K562 (cell line): ENCODE results near the gene FBXO22. TPM values are rescaled to one million over a fixed set of nuclear protein-coding genes. Genes with fewer than 3 reads are reported as not detected.
A peak's percentile ranks its signal among the peaks of the same experiment; 100 is the strongest.

ENCODE experiments used
- ATAC-seq: fragments of 200-7000 bp; cut with Tn5 transposase; 3 replicates; pipeline ENCODE4 v1.9.1; 2020; ENCODE audit warnings: moderate library complexity
- BruUV-seq: library from RNA; stranded (reverse); fragments of 400-500 nt; replicated peaks from 2 replicates; lab custom pipeline; 2021; lab: Mats Ljungman, UMichigan
- CTCF ChIA-PET: fragments of 300-600 bp; formaldehyde crosslinking; extraction: SDS; loops from one replicate; lab custom pipeline; 2021; ENCODE audit warnings: low intra/inter-chr PET ratio; lab: Yijun Ruan, JAX
- POLR2A ChIA-PET: fragments of 300-600, 350-650 bp; sonication (Branson Sonifier 250); formaldehyde crosslinking; extraction: SDS; loops from one replicate; lab custom pipeline; 2021; ENCODE audit warnings: antibody characterized with exemption, inconsistent platforms; lab: Yijun Ruan, JAX
- DNase-seq, 4 experiments: peaks; one replicate each; pipeline versions ENCODE4 v3.0.0 to v3.0.0-alpha.2; 2011 to 2018; ENCODE audit warnings: low spot score in 3 of 4, mixed read lengths in 3 of 4; ENCODE audit errors: extremely low read depth in 1 of 4
- FAIRE-seq: peaks from 2 replicates; lab custom pipeline; 2011; peaks lifted over from hg19 to GRCh38; lab: Jason Lieb, UNC
- H2AFZ ChIP-seq: 2 replicates; pipeline ENCODE4 v1.6.0; 2011; ENCODE audit warnings: low read depth, low read length, control low read depth, inconsistent platforms
- H3K27ac ChIP-seq: fragments of 200-600 bp; 3 replicates; pipeline ENCODE4 v1.8.0; 2011; ENCODE audit warnings: low read depth, mild to moderate bottlenecking, control low read depth, inconsistent platforms, low read length, moderate library complexity, mixed read lengths; ENCODE audit errors: extremely low read depth
- H3K27me3 ChIP-seq, 2 experiments: fragments of 300-600 bp in 1 of 2; 2 replicates in 1 of 2; 3 replicates in 1 of 2; pipeline versions ENCODE4 v1.6.0 to v1.8.0; 2011; ENCODE audit warnings: inconsistent platforms in 2 of 2, low read length in 2 of 2, mild to moderate bottlenecking in 1 of 2, mixed read lengths in 1 of 2, moderate library complexity in 1 of 2; ENCODE audit not compliant: control insufficient read depth in 2 of 2, insufficient read depth in 2 of 2
- H3K36me3 ChIP-seq: fragments of 300-600 bp; 3 replicates; pipeline ENCODE4 v1.8.0; 2011; ENCODE audit warnings: mild to moderate bottlenecking, low read length, inconsistent platforms; ENCODE audit not compliant: control insufficient read depth, insufficient read depth
- H3K4me1 ChIP-seq, 2 experiments: fragments of 200-600 bp in 1 of 2; replicated peaks in 1 of 2; 2 replicates in 1 of 2; 3 replicates in 1 of 2; pipeline versions ENCODE4 v1.5.1 to v1.8.0; 2011; ENCODE audit warnings: inconsistent platforms in 2 of 2, low read length in 2 of 2, mild to moderate bottlenecking in 1 of 2, mixed read lengths in 1 of 2, moderate library complexity in 1 of 2; ENCODE audit not compliant: control insufficient read depth in 2 of 2, insufficient read depth in 2 of 2
- H3K4me2 ChIP-seq: 2 replicates; pipeline ENCODE4 v1.6.1; 2011; ENCODE audit warnings: low read length, control low read depth, inconsistent platforms, mixed read lengths; ENCODE audit not compliant: insufficient read depth
- H3K4me3 ChIP-seq: fragments of 200-600 bp; sonication (generic), shearing (Covaris generic); 2 replicates; pipeline ENCODE4 v1.5.1; 2016; ENCODE audit warnings: control low read depth, inconsistent platforms
- H3K79me2 ChIP-seq: fragments of 200-600 bp; 3 replicates; pipeline ENCODE4 v1.8.0; 2011; ENCODE audit warnings: low read length, inconsistent platforms; ENCODE audit not compliant: control insufficient read depth, insufficient read depth
- H3K9ac ChIP-seq, 2 experiments: 2 replicates each; pipeline versions ENCODE4 v1.6.0 to v1.6.1; 2011; ENCODE audit warnings: low read depth in 2 of 2, low read length in 2 of 2, control low read depth in 1 of 2, inconsistent platforms in 1 of 2, mild to moderate bottlenecking in 1 of 2, mixed read lengths in 1 of 2; ENCODE audit not compliant: insufficient read depth in 1 of 2
- H3K9me1 ChIP-seq: one replicate; pipeline ENCODE4 v1.6.0; 2011; ENCODE audit warnings: inconsistent platforms, mild to moderate bottlenecking, low read length, moderate library complexity; ENCODE audit not compliant: control insufficient read depth, insufficient read depth
- H3K9me3 ChIP-seq: replicated peaks from 2 replicates; pipeline ENCODE4 v1.5.1; 2011; ENCODE audit warnings: low read depth, low read length, inconsistent platforms; ENCODE audit not compliant: control insufficient read depth, insufficient read depth
- H4K20me1 ChIP-seq: replicated peaks from 2 replicates; pipeline ENCODE4 v1.6.1; 2011; ENCODE audit warnings: low read length, inconsistent platforms, mixed read lengths; ENCODE audit not compliant: control insufficient read depth, insufficient read depth
- C11orf30 ChIP-seq: fragments of 450-650 bp; IDR thresholded peaks from 2 replicates; pipeline ENCODE4 v1.6.1; 2016; ENCODE audit warnings: low read depth, mild to moderate bottlenecking
- CCNT2 ChIP-seq: IDR thresholded peaks from 2 replicates; pipeline ENCODE4 v1.6.1; 2011; ENCODE audit warnings: borderline replicate concordance, low read depth, mild to moderate bottlenecking, moderate library complexity, mixed read lengths, low read length; ENCODE audit not compliant: insufficient read length; ENCODE audit errors: extremely low read depth
- EZH2 ChIP-seq: IDR thresholded peaks from 2 replicates; pipeline ENCODE4 v1.6.1; 2012; ENCODE audit warnings: low read depth, mild to moderate bottlenecking, inconsistent platforms, low read length, borderline replicate concordance
- IRF2 ChIP-seq: sonication (generic); formaldehyde crosslinking; IDR thresholded peaks from 2 replicates; pipeline ENCODE4 v1.8.1; 2022; ENCODE audit warnings: mild to moderate bottlenecking, missing genetic modification reagents
- MAFG ChIP-seq: fragments of 450-650 bp; conservative IDR thresholded peaks from 2 replicates; pipeline ENCODE4 v1.6.1; 2016; ENCODE audit warnings: missing genetic modification characterization, missing compliant biosample characterization
- NFE2 ChIP-seq: IDR thresholded peaks from 2 replicates; pipeline ENCODE4 v1.6.1; 2014; ENCODE audit warnings: antibody characterized with exemption, low read depth
- NFE2L1 ChIP-seq: fragments of 450-650 bp; IDR thresholded peaks from 2 replicates; pipeline ENCODE4 v1.6.1; 2016; ENCODE audit warnings: missing genetic modification characterization, low read depth, mild to moderate bottlenecking, missing compliant biosample characterization, moderate library complexity, borderline replicate concordance
- ZNF134 ChIP-seq: fragments of 250-450 bp; sonication (Bioruptor Pico); conservative IDR thresholded peaks from 2 replicates; pipeline ENCODE4 v1.4.0; 2020
- ZNF184 ChIP-seq: sonication (generic); formaldehyde crosslinking; IDR thresholded peaks from 2 replicates; pipeline ENCODE4 v1.5.0; 2020; ENCODE audit warnings: missing genetic modification reagents
- ZNF316 ChIP-seq: fragments of 450-650 bp; IDR thresholded peaks from 2 replicates; pipeline ENCODE4 v1.6.1; 2016
- ZNF77 ChIP-seq: fragments of 250-450 bp; sonication (Bioruptor Pico); IDR thresholded peaks from 2 replicates; pipeline ENCODE4 v1.5.0; 2020
- WGBS: fragments of 100-300 bp; shearing (Covaris generic); methylation state at CpG from one replicate; pipeline ENCODE4 v1.1.6; 2016; ENCODE audit warnings: low coverage, mixed read lengths; ENCODE audit not compliant: insufficient coverage; ENCODE audit errors: missing lambda C conversion rate; 5-methylcytosine and 5-hydroxymethylcytosine counted together
- in situ Hi-C: fragments of 300-500 bp; cut with MboI; formaldehyde crosslinking; loops from 4 replicates; pipeline ENCODE4 v1.15.0; 2018; ENCODE audit warnings: inconsistent platforms, mixed read lengths
- intact Hi-C: fragments of 100-400 bp; cut with micrococcal nuclease; formaldehyde crosslinking; loops from 2 replicates; pipeline ENCODE4 v1.14.2; 2022
- polyA plus RNA-seq, 8 experiments: library from polyadenylated mRNA; depleted of rRNA in 4 of 8; stranded (reverse) in 5 of 8; unstranded in 3 of 8; fragments of >200 nt; fragmentation: Nextera tagmentation in 2 of 8; fragmentation: Illumina TruSeq in 1 of 8; extraction: Ambion mirVana in 2 of 8; extraction: Trizol in 1 of 8; gene quantifications; 2 replicates each; pipeline versions ENCODE4 v1.2.1 to v1.2.3, GENCODE V29; 2011 to 2014; ENCODE audit warnings: inconsistent platforms in 1 of 8, missing spikeins in 1 of 8
- total RNA-seq, 7 experiments: library from RNA; depleted of rRNA in 6 of 7; stranded (reverse); fragments of >200 nt in 6 of 7; fragmentation: Illumina TruSeq in 2 of 7; extraction: Trizol in 2 of 7; gene quantifications; 2 replicates each; pipeline versions ENCODE4 v1.2.1 to v1.2.3, GENCODE V29; 2011 to 2021; ENCODE audit warnings: low replicate concordance in 1 of 7
- TF ChIP-seq, protein P1 (sequence below), 2 experiments: IDR thresholded peaks; 2 replicates each; pipeline ENCODE4 v1.6.1; 2012; ENCODE audit warnings: improper control_type of control experiment in 2 of 2, low read depth in 2 of 2, low read length in 2 of 2, borderline replicate concordance in 1 of 2
- TF ChIP-seq, protein P2 (sequence below): fragments of 200-800 bp; sonication (Bioruptor generic); IDR thresholded peaks from 2 replicates; pipeline ENCODE4 v1.6.1; 2017; ENCODE audit warnings: missing genetic modification characterization, missing compliant biosample characterization
- TF ChIP-seq, protein P3 (sequence below): sonication (generic); formaldehyde crosslinking; IDR thresholded peaks from 2 replicates; pipeline ENCODE4 v1.8.1; 2022; ENCODE audit warnings: missing genetic modification reagents

FBXO22 gene
- total and polyA plus RNA-seq, 9 of the 15 experiments (the other 6 are each of a cell fraction or from before 2014, with no cell fraction given): 24.4 to 99.4 (median 66.5) TPM

DNA sequence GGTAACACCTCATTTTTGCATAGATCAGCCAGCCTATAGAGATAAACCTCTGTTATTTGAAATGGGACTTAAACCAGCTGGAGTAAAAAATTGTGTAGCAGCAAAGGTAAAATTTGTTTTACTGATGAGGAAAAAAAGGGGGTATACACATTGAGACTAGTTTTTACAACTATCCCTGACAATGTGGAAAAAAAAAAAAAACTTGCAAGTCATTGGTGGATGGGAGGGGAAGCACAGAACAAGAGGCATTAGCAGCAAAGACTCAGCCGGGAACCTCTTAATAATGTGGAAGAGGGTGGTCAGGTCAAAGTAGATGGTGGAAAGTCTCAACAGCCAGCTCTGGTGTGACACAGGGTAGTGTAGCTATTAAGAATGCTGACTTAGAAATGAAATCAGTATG is 14.5 kb downstream of the FBXO22 start:
- H3K4me1 ChIP-seq: no peaks in the 10 kb centered on the region; a peak in 1 of 5 replicates
- H3K9me1 ChIP-seq: no peaks in the 10 kb centered on the region
- H3K4me3 ChIP-seq: no peak overlapping the region
- ATAC-seq (no peak), DNase-seq (no peak), FAIRE-seq (no peak)
- BruUV-seq: no TSS peak
- in situ Hi-C loops: no loop called here
- peaks cover 85% of the 10 kb centered on the region for H3K36me3 ChIP-seq
- H3K9ac ChIP-seq: no peak overlapping the region
- H3K79me2 ChIP-seq: peaks cover 35% of the 10 kb centered on the region
- POLR2A ChIA-PET: interaction anchor here (1.4 to 1.5 kb wide), 2 partner anchors 11 to 75 kb away, joined by 4 to 6 read pairs; partner anchors contain the start of gene UBE2Q2
- CTCF ChIA-PET: no interaction called here
- no peak overlapping the region for H2AFZ ChIP-seq
- H4K20me1 ChIP-seq: no peaks in the 10 kb centered on the region
- intact Hi-C loops: no loop called here
- H3K27me3 ChIP-seq: no peaks in the 10 kb centered on the region
- TF ChIP-seq, protein P1, sequence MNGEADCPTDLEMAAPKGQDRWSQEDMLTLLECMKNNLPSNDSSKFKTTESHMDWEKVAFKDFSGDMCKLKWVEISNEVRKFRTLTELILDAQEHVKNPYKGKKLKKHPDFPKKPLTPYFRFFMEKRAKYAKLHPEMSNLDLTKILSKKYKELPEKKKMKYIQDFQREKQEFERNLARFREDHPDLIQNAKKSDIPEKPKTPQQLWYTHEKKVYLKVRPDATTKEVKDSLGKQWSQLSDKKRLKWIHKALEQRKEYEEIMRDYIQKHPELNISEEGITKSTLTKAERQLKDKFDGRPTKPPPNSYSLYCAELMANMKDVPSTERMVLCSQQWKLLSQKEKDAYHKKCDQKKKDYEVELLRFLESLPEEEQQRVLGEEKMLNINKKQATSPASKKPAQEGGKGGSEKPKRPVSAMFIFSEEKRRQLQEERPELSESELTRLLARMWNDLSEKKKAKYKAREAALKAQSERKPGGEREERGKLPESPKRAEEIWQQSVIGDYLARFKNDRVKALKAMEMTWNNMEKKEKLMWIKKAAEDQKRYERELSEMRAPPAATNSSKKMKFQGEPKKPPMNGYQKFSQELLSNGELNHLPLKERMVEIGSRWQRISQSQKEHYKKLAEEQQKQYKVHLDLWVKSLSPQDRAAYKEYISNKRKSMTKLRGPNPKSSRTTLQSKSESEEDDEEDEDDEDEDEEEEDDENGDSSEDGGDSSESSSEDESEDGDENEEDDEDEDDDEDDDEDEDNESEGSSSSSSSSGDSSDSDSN (IDR thresholded peaks at IDR 0.05; ENCODE audit: borderline replicate concordance in 1 of 2, low read depth in 2 of 2, low read length in 2 of 2): no peak
- TF ChIP-seq ZNF134 (no peak), ZNF184 (no peak), MAFG (tag) (peak; percentile 82), ZNF316 (peak; percentile 66), NFE2L1 (tag) (0 out of 2 replicates have a peak, but pooled peaks have one; percentile 37), EZH2 (no peak), ZNF77 (no peak), C11orf30 (peak; percentile 43), NFE2 (0 out of 2 replicates have a peak, but pooled peaks have one; percentile 15), IRF2 (no peak), CCNT2 (no peak)
- TF ChIP-seq, protein P2, sequence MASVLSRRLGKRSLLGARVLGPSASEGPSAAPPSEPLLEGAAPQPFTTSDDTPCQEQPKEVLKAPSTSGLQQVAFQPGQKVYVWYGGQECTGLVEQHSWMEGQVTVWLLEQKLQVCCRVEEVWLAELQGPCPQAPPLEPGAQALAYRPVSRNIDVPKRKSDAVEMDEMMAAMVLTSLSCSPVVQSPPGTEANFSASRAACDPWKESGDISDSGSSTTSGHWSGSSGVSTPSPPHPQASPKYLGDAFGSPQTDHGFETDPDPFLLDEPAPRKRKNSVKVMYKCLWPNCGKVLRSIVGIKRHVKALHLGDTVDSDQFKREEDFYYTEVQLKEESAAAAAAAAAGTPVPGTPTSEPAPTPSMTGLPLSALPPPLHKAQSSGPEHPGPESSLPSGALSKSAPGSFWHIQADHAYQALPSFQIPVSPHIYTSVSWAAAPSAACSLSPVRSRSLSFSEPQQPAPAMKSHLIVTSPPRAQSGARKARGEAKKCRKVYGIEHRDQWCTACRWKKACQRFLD: no peak
- TF ChIP-seq, protein P3, sequence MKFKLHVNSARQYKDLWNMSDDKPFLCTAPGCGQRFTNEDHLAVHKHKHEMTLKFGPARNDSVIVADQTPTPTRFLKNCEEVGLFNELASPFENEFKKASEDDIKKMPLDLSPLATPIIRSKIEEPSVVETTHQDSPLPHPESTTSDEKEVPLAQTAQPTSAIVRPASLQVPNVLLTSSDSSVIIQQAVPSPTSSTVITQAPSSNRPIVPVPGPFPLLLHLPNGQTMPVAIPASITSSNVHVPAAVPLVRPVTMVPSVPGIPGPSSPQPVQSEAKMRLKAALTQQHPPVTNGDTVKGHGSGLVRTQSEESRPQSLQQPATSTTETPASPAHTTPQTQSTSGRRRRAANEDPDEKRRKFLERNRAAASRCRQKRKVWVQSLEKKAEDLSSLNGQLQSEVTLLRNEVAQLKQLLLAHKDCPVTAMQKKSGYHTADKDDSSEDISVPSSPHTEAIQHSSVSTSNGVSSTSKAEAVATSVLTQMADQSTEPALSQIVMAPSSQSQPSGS (CRISPR knock-in tag): no peak
- H3K27ac ChIP-seq: no peak overlapping the region
- 67% methylated on average over 1 of the region's 1 CpG for WGBS
- no peaks in the 10 kb centered on the region for H3K9me3 ChIP-seq
- no peak overlapping the region for H3K4me2 ChIP-seq
